SK-N-MC (cell line): Measurements from ENCODE around the gene COG1.

Experiments
- EZH2 ChIP-seq: fragments of 200-600 bp; sonication (generic); IDR thresholded peaks from one replicate; pipeline ENCODE4 v1.6.1; 2017; ENCODE audit warnings: antibody characterized with exemption
- FOXP2 ChIP-seq: optimal IDR thresholded peaks from 2 replicates; pipeline ENCODE3; 2011; ENCODE audit warnings: mild to moderate bottlenecking, moderate library complexity; ENCODE audit not compliant: insufficient read depth; ENCODE audit errors: extremely low read length, control extremely low read depth
- POLR2AphosphoS5 ChIP-seq: IDR thresholded peaks from 2 replicates; pipeline ENCODE4 v1.6.1; 2012; ENCODE audit warnings: mild to moderate bottlenecking, low read depth, low read length, borderline replicate concordance

GRCh38 chr17:73255671-73256181 is 62.9 kb downstream of the COG1 start:
- TF ChIP-seq EZH2 (no peak), POLR2AphosphoS5 (no peak), FOXP2 (no peak)
